Lower leg skin (tissue), 4 donors: ENCODE results near the gene SRPX. TPM values are rescaled to one million over a fixed set of nuclear protein-coding genes. Genes with fewer than 3 reads are reported as not detected.

Source experiments
- DNase-seq, 2 donors: peaks; one replicate each; pipeline ENCODE4 v3.0.0-alpha.2; 2019; ENCODE audit warnings: low spot score in 2 of 2
- H3K4me3 ChIP-seq: fragments of 200-600 bp; sonication (generic); 2 replicates; pipeline ENCODE4 v1.5.1; 2017; ENCODE audit warnings: mild to moderate bottlenecking, low read depth; ENCODE audit not compliant: poor library complexity, severe bottlenecking
- CTCF ChIP-seq, 3 donors: fragments of 450-650 bp; IDR thresholded peaks; one replicate each; pipeline ENCODE4 v1.5.1; 2016; ENCODE audit warnings: antibody characterized with exemption in 3 of 3, mild to moderate bottlenecking in 3 of 3, moderate library complexity in 2 of 3
- POLR2A ChIP-seq, 2 donors: fragments of 450-650 bp; IDR thresholded peaks; one replicate each; pipeline ENCODE4 v1.6.1; 2016 to 2017; ENCODE audit warnings: antibody characterized with exemption in 2 of 2, mild to moderate bottlenecking in 1 of 2, moderate library complexity in 1 of 2
- WGBS, 2 donors: methylation state at CpG; one replicate each; pipeline ENCODE4 v1.1.5; 2018; 5-methylcytosine and 5-hydroxymethylcytosine counted together
- intact Hi-C: fragments of 100-400 bp; cut with DNase I; formaldehyde crosslinking; loops from one replicate; pipeline ENCODE4 v1.15.0; 2023; ENCODE audit warnings: low total_unique reads
- total RNA-seq, 4 donors: library from RNA; depleted of rRNA; stranded (reverse); fragments of >200 nt; gene quantifications; one replicate each; pipeline ENCODE4 v1.1.0, GENCODE V29; 2016

Gene SRPX
- total RNA-seq, 4 donors from 2014 or later = 13.4 to 56.5 (median 22.3) TPM

DNA sequence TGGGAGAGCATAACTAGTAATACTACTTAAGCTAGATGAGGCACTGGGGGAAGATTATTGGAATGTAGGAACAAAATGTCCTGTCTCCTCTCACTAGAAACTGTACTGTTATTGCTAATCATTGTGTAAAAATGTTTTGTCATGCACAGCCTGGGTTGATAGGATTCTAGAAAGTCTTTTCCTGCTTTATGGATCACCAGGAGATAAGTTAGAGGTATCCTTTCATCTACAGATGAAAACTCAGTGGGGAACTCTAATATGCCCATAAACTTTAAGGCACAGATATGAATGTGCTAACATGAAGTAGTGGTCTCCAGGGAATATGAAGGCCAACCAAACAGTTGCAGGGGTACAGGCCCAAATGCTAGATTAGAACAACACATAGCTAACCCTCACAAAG is 57.5 kb downstream of the SRPX start:
- intact Hi-C loops = no loop called here
- no peak for TF ChIP-seq CTCF (IDR thresholded peaks at IDR 0.05)
- TF ChIP-seq POLR2A (IDR thresholded peaks at IDR 0.05) = no peak
- H3K4me3 ChIP-seq = no peak overlapping the region
- no peak for DNase-seq

- WGBS, 2 donors = 83 to 89% methylated on average over 6 to 7 of the region's 7 CpGs
- H3K4me3 ChIP-seq = no peak overlapping the region
- DNase-seq = no peak
- TF ChIP-seq POLR2A (IDR thresholded peaks at IDR 0.05) (no peak), CTCF (IDR thresholded peaks at IDR 0.05) (no peak)
- intact Hi-C loops = no loop called here
These were observed 63.8 kb downstream of the SRPX start for GRCh38 chrX:38156838-38157237.

DNA sequence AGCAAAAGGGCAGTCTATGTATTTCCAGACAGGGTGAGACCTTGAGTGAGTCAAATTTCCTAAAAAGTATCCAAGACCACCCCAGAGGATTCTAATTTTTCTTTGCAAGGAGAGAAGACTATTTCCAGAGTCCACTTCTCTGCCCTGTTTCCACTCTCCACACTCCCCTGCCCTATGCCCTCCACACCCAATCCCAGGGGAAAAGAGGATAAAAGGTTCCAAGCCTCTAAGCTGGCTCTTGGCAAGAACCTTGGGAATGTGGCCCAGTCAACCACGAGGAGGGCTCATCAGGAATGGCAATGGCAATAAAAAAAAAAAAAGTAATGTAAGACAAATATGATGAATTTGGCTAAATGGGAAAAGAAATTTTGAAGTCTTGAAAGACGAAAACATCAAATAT is 65.9 kb downstream of the SRPX start:
- no peak for DNase-seq
- intact Hi-C loops = no loop called here
- TF ChIP-seq CTCF (IDR thresholded peaks at IDR 0.05) (no peak), POLR2A (IDR thresholded peaks at IDR 0.05) (no peak)
- 39 to 53% methylated on average over 2 of the region's 2 CpGs for WGBS, 2 donors
- H3K4me3 ChIP-seq = no peak overlapping the region

GRCh38 chrX:38154340-38154739 is 66.3 kb downstream of the SRPX start:
- TF ChIP-seq CTCF (IDR thresholded peaks at IDR 0.05) (no peak), POLR2A (IDR thresholded peaks at IDR 0.05) (no peak)

GRCh38 chrX:38151441-38151840 is 69.2 kb downstream of the SRPX start:
- TF ChIP-seq POLR2A (IDR thresholded peaks at IDR 0.05) = no peak
- TF ChIP-seq CTCF (IDR thresholded peaks at IDR 0.05) = no peak
- intact Hi-C loops = no loop called here
- no peak for DNase-seq

More at GRCh38 chrX:38154340-38154739, 66.3 kb downstream of the SRPX start:
- intact Hi-C loops = no loop called here
- no peak overlapping the region for H3K4me3 ChIP-seq
- no peak for DNase-seq
- WGBS, 2 donors = 59 to 81% methylated on average over 5 of the region's 5 CpGs

GRCh38 chrX:38150993-38151392 is 69.7 kb downstream of the SRPX start:
- intact Hi-C loops = no loop called here
- no peak overlapping the region for H3K4me3 ChIP-seq
- no peak for DNase-seq
- 77 to 86% methylated on average over 4 of the region's 4 CpGs for WGBS, 2 donors
- no peak for TF ChIP-seq CTCF (IDR thresholded peaks at IDR 0.05)
- no peak for TF ChIP-seq POLR2A (IDR thresholded peaks at IDR 0.05)

More at GRCh38 chrX:38151441-38151840, 69.2 kb downstream of the SRPX start:
- H3K4me3 ChIP-seq = no peak overlapping the region
- 64 to 82% methylated on average over 5 of the region's 5 CpGs for WGBS, 2 donors
